WTC11 (cell line): Measurements from ENCODE around the gene DTNBP1. TPM values are rescaled to one million over a fixed set of nuclear protein-coding genes. Genes with fewer than 3 reads are reported as not detected.

Experiments
- ATAC-seq: fragments of 200-7000 bp; cut with Tn5 transposase; 2 replicates; pipeline ENCODE4 v1.10.0; 2021; ENCODE audit warnings: mild to moderate bottlenecking, moderate library complexity
- CTCF ChIA-PET: fragments of 300-600 bp; sonication (Branson Sonifier 250); formaldehyde crosslinking; loops from one replicate; lab custom pipeline; 2021; ENCODE audit warnings: antibody characterized with exemption; lab: Charles Lee
- POLR2A ChIA-PET: fragments of 350-600 bp; sonication (Branson Sonifier 250); formaldehyde crosslinking; loops from one replicate; lab custom pipeline; 2021; ENCODE audit warnings: antibody characterized with exemption; lab: Charles Lee
- DNase-seq: peaks from one replicate; pipeline ENCODE4 v3.0.0; 2021; ENCODE audit warnings: low spot score
- H3K27ac Mint-ChIP-seq: 2 replicates; pipeline ENCODE4 v1.8.0; 2021; ENCODE audit warnings: mixed read lengths
- H3K27me3 Mint-ChIP-seq: 2 replicates; pipeline ENCODE4 v1.8.0; 2021; ENCODE audit warnings: low read depth, mild to moderate bottlenecking, moderate library complexity, mixed read lengths
- H3K36me3 Mint-ChIP-seq: 2 replicates; pipeline ENCODE4 v1.8.0; 2021; ENCODE audit warnings: mixed read lengths
- H3K4me1 Mint-ChIP-seq: 2 replicates; pipeline ENCODE4 v1.8.0; 2022; ENCODE audit warnings: mixed read lengths
- H3K4me3 Mint-ChIP-seq: 2 replicates; pipeline ENCODE4 v1.8.0; 2021; ENCODE audit warnings: mild to moderate bottlenecking, moderate library complexity, mixed read lengths
- H3K9me3 Mint-ChIP-seq: 2 replicates; pipeline ENCODE4 v1.8.0; 2021; ENCODE audit warnings: mixed read lengths
- FOXK1 ChIP-seq: sonication (generic); formaldehyde crosslinking; IDR thresholded peaks from 2 replicates; pipeline ENCODE4 v1.8.0; 2022; ENCODE audit warnings: mild to moderate bottlenecking, moderate library complexity, missing genetic modification reagents
- GABPB1 ChIP-seq: sonication (generic); formaldehyde crosslinking; IDR thresholded peaks from 2 replicates; pipeline ENCODE4 v1.8.1; 2023; ENCODE audit warnings: mild to moderate bottlenecking, missing genetic modification reagents
- JAZF1 ChIP-seq: fragments of 250-450 bp; sonication (Bioruptor Pico); IDR thresholded peaks from 2 replicates; pipeline ENCODE4 v1.9.0; 2021; ENCODE audit warnings: moderate library complexity, mild to moderate bottlenecking, inconsistent platforms
- MXD4 ChIP-seq: fragments of 250-450 bp; sonication (Bioruptor Pico); IDR thresholded peaks from 2 replicates; pipeline ENCODE4 v1.8.0; 2021; ENCODE audit warnings: mild to moderate bottlenecking, moderate library complexity, borderline replicate concordance
- NFATC4 ChIP-seq: fragments of 250-450 bp; sonication (Bioruptor Pico); IDR thresholded peaks from 2 replicates; pipeline ENCODE4 v1.9.0; 2021; ENCODE audit warnings: mild to moderate bottlenecking
- OVOL2 ChIP-seq: fragments of 250-450 bp; sonication (Bioruptor Pico); IDR thresholded peaks from 2 replicates; pipeline ENCODE4 v1.9.0; 2021; ENCODE audit warnings: mild to moderate bottlenecking, borderline replicate concordance
- RORB ChIP-seq: fragments of 250-450 bp; sonication (Bioruptor Pico); IDR thresholded peaks from 2 replicates; pipeline ENCODE4 v1.9.0; 2021; ENCODE audit warnings: mild to moderate bottlenecking
- SP1 ChIP-seq: sonication (generic); formaldehyde crosslinking; conservative IDR thresholded peaks from 2 replicates; pipeline ENCODE4 v1.8.1; 2022; ENCODE audit warnings: missing genetic modification reagents
- TEAD1 ChIP-seq: sonication (generic); formaldehyde crosslinking; IDR thresholded peaks from 2 replicates; pipeline ENCODE4 v1.8.0; 2022; ENCODE audit warnings: mild to moderate bottlenecking, missing genetic modification reagents
- TEAD4 ChIP-seq: sonication (generic); formaldehyde crosslinking; IDR thresholded peaks from 2 replicates; pipeline ENCODE4 v1.8.0; 2022; ENCODE audit warnings: mild to moderate bottlenecking, missing genetic modification reagents
- ZNF121 ChIP-seq: sonication (generic); formaldehyde crosslinking; IDR thresholded peaks from 2 replicates; pipeline ENCODE4 v1.8.0; 2023; ENCODE audit warnings: missing genetic modification reagents
- ZNF219 ChIP-seq: sonication (generic); formaldehyde crosslinking; IDR thresholded peaks from 2 replicates; pipeline ENCODE4 v1.8.0; 2023; ENCODE audit warnings: missing genetic modification reagents, mild to moderate bottlenecking, borderline replicate concordance
- ZNF671 ChIP-seq: fragments of 250-450 bp; sonication (Bioruptor Pico); IDR thresholded peaks from 2 replicates; pipeline ENCODE4 v1.8.0; 2021; ENCODE audit warnings: mild to moderate bottlenecking
- total RNA-seq: library from RNA; stranded (reverse); gene quantifications from 3 replicates; pipeline ENCODE4 v1.2.3, GENCODE V29; 2021
- TF ChIP-seq, protein P1 (sequence below): sonication (generic); formaldehyde crosslinking; IDR thresholded peaks from 2 replicates; pipeline ENCODE4 v1.8.1; 2022; ENCODE audit warnings: mild to moderate bottlenecking, moderate library complexity, missing genetic modification reagents
- TF ChIP-seq, protein P2 (sequence below): sonication (generic); formaldehyde crosslinking; IDR thresholded peaks from 2 replicates; pipeline ENCODE4 v1.8.1; 2023; ENCODE audit warnings: mild to moderate bottlenecking, missing genetic modification reagents, borderline replicate concordance
- TF ChIP-seq, protein P3 (sequence below): sonication (generic); formaldehyde crosslinking; IDR thresholded peaks from 2 replicates; pipeline ENCODE4 v1.8.1; 2022; ENCODE audit warnings: missing genetic modification reagents, borderline replicate concordance
- TF ChIP-seq, protein P4 (sequence below): sonication (generic); formaldehyde crosslinking; IDR thresholded peaks from 2 replicates; pipeline ENCODE4 v1.8.1; 2022; ENCODE audit warnings: mild to moderate bottlenecking, missing genetic modification reagents, moderate library complexity, borderline replicate concordance
- TF ChIP-seq, protein P5 (sequence below): sonication (generic); formaldehyde crosslinking; IDR thresholded peaks from 2 replicates; pipeline ENCODE4 v1.8.1; 2023; ENCODE audit warnings: mild to moderate bottlenecking, missing genetic modification reagents
- TF ChIP-seq, protein P6 (sequence below): sonication (generic); formaldehyde crosslinking; IDR thresholded peaks from 2 replicates; pipeline ENCODE4 v1.8.1; 2022; ENCODE audit warnings: low read depth, mild to moderate bottlenecking, moderate library complexity, missing genetic modification reagents, borderline replicate concordance
- TF ChIP-seq, protein P7 (sequence below): sonication (generic); formaldehyde crosslinking; IDR thresholded peaks from 2 replicates; pipeline ENCODE4 v1.8.0; 2022; ENCODE audit warnings: mild to moderate bottlenecking, missing genetic modification reagents

Gene DTNBP1
- total RNA-seq, 1 experiment from 2014 or later = 15.1 TPM

DNA sequence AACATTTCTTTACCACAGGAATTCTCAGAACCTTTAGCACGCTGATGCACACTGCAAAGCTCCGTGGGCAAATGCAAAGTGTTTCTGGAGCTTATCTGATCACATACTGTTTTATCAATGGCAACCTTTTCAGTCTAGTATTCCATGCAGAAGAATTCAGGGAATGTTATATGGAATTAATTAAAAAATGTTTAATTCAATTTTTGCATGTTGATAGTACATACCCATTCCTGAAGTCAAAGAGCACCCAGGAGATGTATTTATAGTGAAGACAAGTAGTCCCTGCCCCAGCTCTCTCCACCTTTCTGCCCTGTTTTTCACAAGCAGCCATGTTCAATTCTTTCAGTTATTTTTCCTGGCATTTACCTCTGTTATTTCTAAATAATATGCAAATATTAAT lies 55.2 kb downstream of the DTNBP1 start:
- DNase-seq (no peak), ATAC-seq (no peak)
- no peaks in the 10 kb centered on the region for H3K27me3 Mint-ChIP-seq
- no peak overlapping the region for H3K4me3 Mint-ChIP-seq
- H3K27ac Mint-ChIP-seq = no peak overlapping the region
- peaks cover 15% of the 10 kb centered on the region for H3K36me3 Mint-ChIP-seq
- peaks cover 15% of the 10 kb centered on the region for H3K4me1 Mint-ChIP-seq
- peaks cover 8% of the 10 kb centered on the region for H3K9me3 Mint-ChIP-seq
- ChIA-PET POLR2A (no interaction called here), CTCF (no interaction called here)
- TF ChIP-seq, protein P1, sequence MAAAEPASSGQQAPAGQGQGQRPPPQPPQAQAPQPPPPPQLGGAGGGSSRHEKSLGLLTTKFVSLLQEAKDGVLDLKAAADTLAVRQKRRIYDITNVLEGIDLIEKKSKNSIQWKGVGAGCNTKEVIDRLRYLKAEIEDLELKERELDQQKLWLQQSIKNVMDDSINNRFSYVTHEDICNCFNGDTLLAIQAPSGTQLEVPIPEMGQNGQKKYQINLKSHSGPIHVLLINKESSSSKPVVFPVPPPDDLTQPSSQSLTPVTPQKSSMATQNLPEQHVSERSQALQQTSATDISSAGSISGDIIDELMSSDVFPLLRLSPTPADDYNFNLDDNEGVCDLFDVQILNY (CRISPR knock-in tag) = no peak
- no peak for TF ChIP-seq OVOL2 (CRISPR knock-in tag)
- TF ChIP-seq JAZF1 (CRISPR knock-in tag) = no peak
- TF ChIP-seq NFATC4 = no peak
- TF ChIP-seq ZNF121 = no peak
- TF ChIP-seq, protein P2, sequence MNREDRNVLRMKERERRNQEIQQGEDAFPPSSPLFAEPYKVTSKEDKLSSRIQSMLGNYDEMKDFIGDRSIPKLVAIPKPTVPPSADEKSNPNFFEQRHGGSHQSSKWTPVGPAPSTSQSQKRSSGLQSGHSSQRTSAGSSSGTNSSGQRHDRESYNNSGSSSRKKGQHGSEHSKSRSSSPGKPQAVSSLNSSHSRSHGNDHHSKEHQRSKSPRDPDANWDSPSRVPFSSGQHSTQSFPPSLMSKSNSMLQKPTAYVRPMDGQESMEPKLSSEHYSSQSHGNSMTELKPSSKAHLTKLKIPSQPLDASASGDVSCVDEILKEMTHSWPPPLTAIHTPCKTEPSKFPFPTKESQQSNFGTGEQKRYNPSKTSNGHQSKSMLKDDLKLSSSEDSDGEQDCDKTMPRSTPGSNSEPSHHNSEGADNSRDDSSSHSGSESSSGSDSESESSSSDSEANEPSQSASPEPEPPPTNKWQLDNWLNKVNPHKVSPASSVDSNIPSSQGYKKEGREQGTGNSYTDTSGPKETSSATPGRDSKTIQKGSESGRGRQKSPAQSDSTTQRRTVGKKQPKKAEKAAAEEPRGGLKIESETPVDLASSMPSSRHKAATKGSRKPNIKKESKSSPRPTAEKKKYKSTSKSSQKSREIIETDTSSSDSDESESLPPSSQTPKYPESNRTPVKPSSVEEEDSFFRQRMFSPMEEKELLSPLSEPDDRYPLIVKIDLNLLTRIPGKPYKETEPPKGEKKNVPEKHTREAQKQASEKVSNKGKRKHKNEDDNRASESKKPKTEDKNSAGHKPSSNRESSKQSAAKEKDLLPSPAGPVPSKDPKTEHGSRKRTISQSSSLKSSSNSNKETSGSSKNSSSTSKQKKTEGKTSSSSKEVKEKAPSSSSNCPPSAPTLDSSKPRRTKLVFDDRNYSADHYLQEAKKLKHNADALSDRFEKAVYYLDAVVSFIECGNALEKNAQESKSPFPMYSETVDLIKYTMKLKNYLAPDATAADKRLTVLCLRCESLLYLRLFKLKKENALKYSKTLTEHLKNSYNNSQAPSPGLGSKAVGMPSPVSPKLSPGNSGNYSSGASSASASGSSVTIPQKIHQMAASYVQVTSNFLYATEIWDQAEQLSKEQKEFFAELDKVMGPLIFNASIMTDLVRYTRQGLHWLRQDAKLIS (CRISPR knock-in tag) = no peak

DNA sequence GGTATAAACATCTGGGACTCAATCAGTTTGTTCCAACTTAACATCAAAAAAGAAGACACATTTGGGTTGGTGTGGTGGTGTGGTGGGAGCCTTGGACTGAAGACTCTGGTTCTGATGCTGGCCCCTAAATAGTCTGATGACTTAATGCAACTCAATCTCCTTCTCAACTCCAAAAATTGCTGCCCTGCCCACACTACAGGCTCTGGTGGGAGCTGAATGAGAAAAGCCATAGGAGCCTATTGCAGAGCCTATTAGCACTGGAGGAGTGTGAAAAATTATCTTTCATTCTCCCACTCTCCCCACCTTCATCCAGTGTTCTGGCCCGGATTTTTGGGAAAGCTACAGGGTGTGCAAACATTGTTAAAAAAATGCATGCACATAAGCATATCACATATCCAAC lies 56.5 kb downstream of the DTNBP1 start:
- Mint-ChIP-seq H3K27ac (no peak overlapping the region), H3K9me3 (peaks cover 3% of the 10 kb centered on the region), H3K36me3 (peaks cover 7% of the 10 kb centered on the region), H3K4me3 (no peak overlapping the region)
- POLR2A ChIA-PET = no interaction called here
- CTCF ChIA-PET = interaction anchor here (2.5 kb wide), 1 partner anchor 17 kb away, joined by 8 read pairs; no protein-coding TSS in a partner anchor
- no peak for DNase-seq
- TF ChIP-seq, protein P3, sequence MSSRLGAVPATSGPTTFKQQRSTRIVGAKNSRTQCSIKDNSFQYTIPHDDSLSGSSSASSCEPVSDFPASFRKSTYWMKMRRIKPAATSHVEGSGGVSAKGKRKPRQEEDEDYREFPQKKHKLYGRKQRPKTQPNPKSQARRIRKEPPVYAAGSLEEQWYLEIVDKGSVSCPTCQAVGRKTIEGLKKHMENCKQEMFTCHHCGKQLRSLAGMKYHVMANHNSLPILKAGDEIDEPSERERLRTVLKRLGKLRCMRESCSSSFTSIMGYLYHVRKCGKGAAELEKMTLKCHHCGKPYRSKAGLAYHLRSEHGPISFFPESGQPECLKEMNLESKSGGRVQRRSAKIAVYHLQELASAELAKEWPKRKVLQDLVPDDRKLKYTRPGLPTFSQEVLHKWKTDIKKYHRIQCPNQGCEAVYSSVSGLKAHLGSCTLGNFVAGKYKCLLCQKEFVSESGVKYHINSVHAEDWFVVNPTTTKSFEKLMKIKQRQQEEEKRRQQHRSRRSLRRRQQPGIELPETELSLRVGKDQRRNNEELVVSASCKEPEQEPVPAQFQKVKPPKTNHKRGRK (CRISPR knock-in tag) = no peak
- TF ChIP-seq SP1 (CRISPR knock-in tag) = no peak
- TF ChIP-seq GABPB1 (CRISPR knock-in tag) = no peak
- TF ChIP-seq, protein P4, sequence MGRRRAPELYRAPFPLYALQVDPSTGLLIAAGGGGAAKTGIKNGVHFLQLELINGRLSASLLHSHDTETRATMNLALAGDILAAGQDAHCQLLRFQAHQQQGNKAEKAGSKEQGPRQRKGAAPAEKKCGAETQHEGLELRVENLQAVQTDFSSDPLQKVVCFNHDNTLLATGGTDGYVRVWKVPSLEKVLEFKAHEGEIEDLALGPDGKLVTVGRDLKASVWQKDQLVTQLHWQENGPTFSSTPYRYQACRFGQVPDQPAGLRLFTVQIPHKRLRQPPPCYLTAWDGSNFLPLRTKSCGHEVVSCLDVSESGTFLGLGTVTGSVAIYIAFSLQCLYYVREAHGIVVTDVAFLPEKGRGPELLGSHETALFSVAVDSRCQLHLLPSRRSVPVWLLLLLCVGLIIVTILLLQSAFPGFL (CRISPR knock-in tag) = no peak
- no peak for TF ChIP-seq ZNF671 (CRISPR knock-in tag)
- TF ChIP-seq TEAD1 = no peak
- TF ChIP-seq TEAD4 (CRISPR knock-in tag) = no peak
- no peak for TF ChIP-seq ZNF219
- TF ChIP-seq FOXK1 (CRISPR knock-in tag) = no peak
- TF ChIP-seq, protein P5, sequence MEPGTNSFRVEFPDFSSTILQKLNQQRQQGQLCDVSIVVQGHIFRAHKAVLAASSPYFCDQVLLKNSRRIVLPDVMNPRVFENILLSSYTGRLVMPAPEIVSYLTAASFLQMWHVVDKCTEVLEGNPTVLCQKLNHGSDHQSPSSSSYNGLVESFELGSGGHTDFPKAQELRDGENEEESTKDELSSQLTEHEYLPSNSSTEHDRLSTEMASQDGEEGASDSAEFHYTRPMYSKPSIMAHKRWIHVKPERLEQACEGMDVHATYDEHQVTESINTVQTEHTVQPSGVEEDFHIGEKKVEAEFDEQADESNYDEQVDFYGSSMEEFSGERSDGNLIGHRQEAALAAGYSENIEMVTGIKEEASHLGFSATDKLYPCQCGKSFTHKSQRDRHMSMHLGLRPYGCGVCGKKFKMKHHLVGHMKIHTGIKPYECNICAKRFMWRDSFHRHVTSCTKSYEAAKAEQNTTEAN (CRISPR knock-in tag) = no peak
- TF ChIP-seq RORB = no peak
- TF ChIP-seq, protein P6, sequence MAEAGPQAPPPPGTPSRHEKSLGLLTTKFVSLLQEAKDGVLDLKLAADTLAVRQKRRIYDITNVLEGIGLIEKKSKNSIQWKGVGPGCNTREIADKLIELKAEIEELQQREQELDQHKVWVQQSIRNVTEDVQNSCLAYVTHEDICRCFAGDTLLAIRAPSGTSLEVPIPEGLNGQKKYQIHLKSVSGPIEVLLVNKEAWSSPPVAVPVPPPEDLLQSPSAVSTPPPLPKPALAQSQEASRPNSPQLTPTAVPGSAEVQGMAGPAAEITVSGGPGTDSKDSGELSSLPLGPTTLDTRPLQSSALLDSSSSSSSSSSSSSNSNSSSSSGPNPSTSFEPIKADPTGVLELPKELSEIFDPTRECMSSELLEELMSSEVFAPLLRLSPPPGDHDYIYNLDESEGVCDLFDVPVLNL (CRISPR knock-in tag) = no peak
- TF ChIP-seq MXD4 (CRISPR knock-in tag) = no peak
- TF ChIP-seq, protein P7, sequence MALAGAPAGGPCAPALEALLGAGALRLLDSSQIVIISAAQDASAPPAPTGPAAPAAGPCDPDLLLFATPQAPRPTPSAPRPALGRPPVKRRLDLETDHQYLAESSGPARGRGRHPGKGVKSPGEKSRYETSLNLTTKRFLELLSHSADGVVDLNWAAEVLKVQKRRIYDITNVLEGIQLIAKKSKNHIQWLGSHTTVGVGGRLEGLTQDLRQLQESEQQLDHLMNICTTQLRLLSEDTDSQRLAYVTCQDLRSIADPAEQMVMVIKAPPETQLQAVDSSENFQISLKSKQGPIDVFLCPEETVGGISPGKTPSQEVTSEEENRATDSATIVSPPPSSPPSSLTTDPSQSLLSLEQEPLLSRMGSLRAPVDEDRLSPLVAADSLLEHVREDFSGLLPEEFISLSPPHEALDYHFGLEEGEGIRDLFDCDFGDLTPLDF (CRISPR knock-in tag) = no peak
- TF ChIP-seq, all 79 proteins: peak for 0
- Mint-ChIP-seq H3K4me1 (peaks cover 19% of the 10 kb centered on the region), H3K27me3 (no peaks in the 10 kb centered on the region)
- ATAC-seq = no peak
